MCF 10A (cell line): Measurements from ENCODE around the gene UNCX. TPM values are rescaled to one million over a fixed set of nuclear protein-coding genes. Genes with fewer than 3 reads are reported as not detected.
"Not testable (repeated sequence)": the region's sequence is repeated elsewhere in the genome, so short reads cannot be mapped to it uniquely, and the experiment has no call there.

Experiments
- BruUV-seq: library from RNA; stranded (reverse); fragments of 400-500 nt; replicated peaks from 2 replicates; lab custom pipeline; 2021; lab: Mats Ljungman, UMichigan
- CTCF ChIA-PET: fragments of 300-600 bp; sonication (Branson Sonifier 250); formaldehyde crosslinking; extraction: SDS; loops from one replicate; lab custom pipeline; 2021; ENCODE audit warnings: antibody characterized with exemption, inconsistent platforms; lab: Yijun Ruan, JAX
- POLR2A ChIA-PET: fragments of 300-600, 350-650 bp; sonication (Branson Sonifier 250); formaldehyde crosslinking; extraction: SDS; loops from one replicate; lab custom pipeline; 2020; ENCODE audit warnings: antibody characterized with exemption, inconsistent platforms; lab: Yijun Ruan, JAX
- DNase-seq: peaks from one replicate; pipeline ENCODE4 v3.0.0-alpha.2; 2018; ENCODE audit not compliant: unreplicated experiment
- H3K27ac Mint-ChIP-seq: one replicate; pipeline ENCODE4 v1.8.0; 2022; ENCODE audit warnings: mild to moderate bottlenecking, low read depth, mixed read lengths; ENCODE audit not compliant: unreplicated experiment
- H3K27me3 Mint-ChIP-seq: one replicate; pipeline ENCODE4 v1.8.0; 2022; ENCODE audit warnings: mixed read lengths; ENCODE audit not compliant: insufficient read depth, unreplicated experiment
- H3K36me3 Mint-ChIP-seq: one replicate; pipeline ENCODE4 v1.8.0; 2022; ENCODE audit warnings: mild to moderate bottlenecking, moderate library complexity, mixed read lengths; ENCODE audit not compliant: insufficient read depth, unreplicated experiment
- H3K4me1 Mint-ChIP-seq: one replicate; pipeline ENCODE4 v1.8.0; 2022; ENCODE audit warnings: mixed read lengths; ENCODE audit not compliant: insufficient read depth, unreplicated experiment
- H3K4me3 Mint-ChIP-seq: one replicate; pipeline ENCODE4 v1.8.0; 2022; ENCODE audit warnings: mild to moderate bottlenecking, moderate library complexity, mixed read lengths; ENCODE audit not compliant: unreplicated experiment
- H3K9me3 Mint-ChIP-seq: one replicate; pipeline ENCODE4 v1.8.0; 2022; ENCODE audit warnings: mixed read lengths; ENCODE audit not compliant: unreplicated experiment
- CTCF ChIP-seq: fragments of 200-600 bp; IDR thresholded peaks from one replicate; pipeline ENCODE4 v1.8.0; 2022; ENCODE audit warnings: antibody characterized with exemption, mild to moderate bottlenecking; ENCODE audit not compliant: unreplicated experiment
- intact Hi-C: fragments of 100-400 bp; cut with micrococcal nuclease; formaldehyde crosslinking; loops from 2 replicates; pipeline ENCODE4 v1.14.1; 2022
- total RNA-seq: library from RNA; stranded (reverse); gene quantifications from 2 replicates; pipeline ENCODE4 v1.2.3, GENCODE V29; 2022

UNCX gene
- total RNA-seq, 1 experiment from 2014 or later: not detected

GRCh38 chr7:1271656-1272055 lies 39.0 kb downstream of the UNCX start:
- no peaks in the 10 kb centered on the region for H3K36me3 Mint-ChIP-seq
- intact Hi-C loops: no loop called here
- no peaks in the 10 kb centered on the region for H3K9me3 Mint-ChIP-seq
- no TSS peak for BruUV-seq
- H3K27me3 Mint-ChIP-seq: peaks cover 17% of the 10 kb centered on the region
- no peak overlapping the region for H3K27ac Mint-ChIP-seq
- H3K4me3 Mint-ChIP-seq: no peak overlapping the region
- ChIA-PET POLR2A (interaction anchor here (0.7 kb wide), 1 partner anchor 86 kb away, joined by 3 read pairs; no protein-coding TSS in a partner anchor), CTCF (no interaction called here)
- peaks cover 6% of the 10 kb centered on the region for H3K4me1 Mint-ChIP-seq
- no peak for DNase-seq
- TF ChIP-seq CTCF: no peak

GRCh38 chr7:1272136-1272535 lies 39.5 kb downstream of the UNCX start:
- H3K4me1 Mint-ChIP-seq, DNase-seq, H3K27ac Mint-ChIP-seq, H3K36me3 Mint-ChIP-seq, BruUV-seq, H3K4me3 Mint-ChIP-seq, intact Hi-C loops, H3K9me3 Mint-ChIP-seq, CTCF ChIA-PET, POLR2A ChIA-PET: not testable (repeated sequence)
- H3K27me3 Mint-ChIP-seq: peaks cover 12% of the 10 kb centered on the region

- peaks cover 1% of the 10 kb centered on the region for H3K27me3 Mint-ChIP-seq
- no peak overlapping the region for H3K27ac Mint-ChIP-seq
- CTCF ChIA-PET: interaction anchor here (1.1 kb wide), 1 partner anchor 158 kb away, joined by 3 read pairs; no protein-coding TSS in a partner anchor
- no peaks in the 10 kb centered on the region for H3K9me3 Mint-ChIP-seq
- BruUV-seq: no TSS peak
- no peak overlapping the region for H3K4me3 Mint-ChIP-seq
- no peaks in the 10 kb centered on the region for H3K36me3 Mint-ChIP-seq
- POLR2A ChIA-PET: no interaction called here
- TF ChIP-seq CTCF: no peak
- H3K4me1 Mint-ChIP-seq: no peaks in the 10 kb centered on the region
- DNase-seq: no peak
- intact Hi-C loops: no loop called here
Measured at GRCh38 chr7:1274121-1274875, 41.6 kb downstream of the UNCX start.

- no peak for TF ChIP-seq CTCF
- intact Hi-C loops: no loop called here
- Mint-ChIP-seq H3K9me3 (peaks cover under 1% of the 10 kb centered on the region), H3K27ac (no peak overlapping the region), H3K36me3 (no peaks in the 10 kb centered on the region), H3K27me3 (peaks cover 2% of the 10 kb centered on the region), H3K4me1 (no peaks in the 10 kb centered on the region), H3K4me3 (no peak overlapping the region)
- CTCF ChIA-PET: interaction anchor here (1.1 kb wide), 1 partner anchor 157 kb away, joined by 3 read pairs; no protein-coding TSS in a partner anchor
- DNase-seq: no peak
- POLR2A ChIA-PET: no interaction called here
- no TSS peak for BruUV-seq
Measured at GRCh38 chr7:1274876-1275375, 42.3 kb downstream of the UNCX start.
